Measurements from ENCODE around the gene TPH1. TPM values are rescaled to one million over a fixed set of nuclear protein-coding genes. Genes with fewer than 3 reads are reported as not detected.

The TPH1 gene
- total and polyA plus RNA-seq, 2 of the 8 experiments (the other 6 are each of a cell fraction or from before 2014, with no cell fraction given), result 0.09 to 0.22 TPM

- no peak overlapping the region for H3K4ac ChIP-seq (replicated peaks; ENCODE audit: insufficient read length, low read depth, low read length)
- FAIRE-seq, result no peak
- TF ChIP-seq, protein P1, sequence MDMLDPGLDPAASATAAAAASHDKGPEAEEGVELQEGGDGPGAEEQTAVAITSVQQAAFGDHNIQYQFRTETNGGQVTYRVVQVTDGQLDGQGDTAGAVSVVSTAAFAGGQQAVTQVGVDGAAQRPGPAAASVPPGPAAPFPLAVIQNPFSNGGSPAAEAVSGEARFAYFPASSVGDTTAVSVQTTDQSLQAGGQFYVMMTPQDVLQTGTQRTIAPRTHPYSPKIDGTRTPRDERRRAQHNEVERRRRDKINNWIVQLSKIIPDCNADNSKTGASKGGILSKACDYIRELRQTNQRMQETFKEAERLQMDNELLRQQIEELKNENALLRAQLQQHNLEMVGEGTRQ (IDR thresholded peaks at IDR 0.05; ENCODE audit: low read length), result no peak
- TF ChIP-seq CHD1 (IDR thresholded peaks at IDR 0.05; ENCODE audit: low read depth, low read length) (no peak), ASH2L (IDR thresholded peaks at IDR 0.05; ENCODE audit: low read length) (no peak), RAD21 (IDR thresholded peaks at IDR 0.05 in 1 of 2, conservative IDR thresholded peaks at IDR 0.05 in 1 of 2; ENCODE audit: low read depth in 2 of 2, low read length in 2 of 2) (no peak), CTBP2 (IDR thresholded peaks at IDR 0.05; ENCODE audit: borderline replicate concordance, insufficient read depth, insufficient read length, low read length) (no peak), RBBP5 (IDR thresholded peaks at IDR 0.05; ENCODE audit: borderline replicate concordance, low read depth, low read length) (no peak), JUN (IDR thresholded peaks at IDR 0.05; ENCODE audit: low read depth, low read length) (no peak), HDAC2 (IDR thresholded peaks at IDR 0.05; ENCODE audit: borderline replicate concordance in 1 of 2, low read depth in 2 of 2, low read length in 2 of 2) (no peak)
- TF ChIP-seq, protein P2, sequence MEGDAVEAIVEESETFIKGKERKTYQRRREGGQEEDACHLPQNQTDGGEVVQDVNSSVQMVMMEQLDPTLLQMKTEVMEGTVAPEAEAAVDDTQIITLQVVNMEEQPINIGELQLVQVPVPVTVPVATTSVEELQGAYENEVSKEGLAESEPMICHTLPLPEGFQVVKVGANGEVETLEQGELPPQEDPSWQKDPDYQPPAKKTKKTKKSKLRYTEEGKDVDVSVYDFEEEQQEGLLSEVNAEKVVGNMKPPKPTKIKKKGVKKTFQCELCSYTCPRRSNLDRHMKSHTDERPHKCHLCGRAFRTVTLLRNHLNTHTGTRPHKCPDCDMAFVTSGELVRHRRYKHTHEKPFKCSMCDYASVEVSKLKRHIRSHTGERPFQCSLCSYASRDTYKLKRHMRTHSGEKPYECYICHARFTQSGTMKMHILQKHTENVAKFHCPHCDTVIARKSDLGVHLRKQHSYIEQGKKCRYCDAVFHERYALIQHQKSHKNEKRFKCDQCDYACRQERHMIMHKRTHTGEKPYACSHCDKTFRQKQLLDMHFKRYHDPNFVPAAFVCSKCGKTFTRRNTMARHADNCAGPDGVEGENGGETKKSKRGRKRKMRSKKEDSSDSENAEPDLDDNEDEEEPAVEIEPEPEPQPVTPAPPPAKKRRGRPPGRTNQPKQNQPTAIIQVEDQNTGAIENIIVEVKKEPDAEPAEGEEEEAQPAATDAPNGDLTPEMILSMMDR (IDR thresholded peaks at IDR 0.05; ENCODE audit: control extremely low read depth in 1 of 3, insufficient read depth in 1 of 3, low read depth in 1 of 3, low read length in 3 of 3), result no peak
These were observed 29.3 kb downstream of the TPH1 start for GRCh38 chr11:18016789-18017188.

More at GRCh38 chr11:18016789-18017188, 29.3 kb downstream of the TPH1 start:
- peaks cover 0 to 12% (median 7%) of the 10 kb centered on the region in 4 experiments; a peak in 5 of 7 replicates for H3K27me3 ChIP-seq (replicated peaks in 1 of 4; ENCODE audit: control insufficient read depth in 3 of 4, extremely low read depth in 1 of 4, insufficient read depth in 3 of 4, low read length in 3 of 4)
- H2BK120ac ChIP-seq (replicated peaks; ENCODE audit: low read depth, low read length), result no peak overlapping the region
- no peak overlapping the region for H3K14ac ChIP-seq (ENCODE audit: insufficient read length)
- H4K91ac ChIP-seq (replicated peaks; ENCODE audit: insufficient read length, low read length), result no peak overlapping the region
- no peak overlapping the region for H3K27ac ChIP-seq (ENCODE audit: low read depth, low read length)
- no peaks in the 10 kb centered on the region for H4K20me1 ChIP-seq (replicated peaks in 1 of 2; ENCODE audit: control insufficient read depth in 1 of 2, insufficient read depth in 2 of 2, low read length in 2 of 2)
- DNase-seq (ENCODE audit: low read depth in 1 of 2, low spot score in 2 of 2), result no peak
- no peak overlapping the region for H3K4me2 ChIP-seq (ENCODE audit: insufficient read depth in 1 of 2, low read depth in 2 of 2, low read length in 2 of 2)
- H3K23ac ChIP-seq (ENCODE audit: insufficient read length), result no peak overlapping the region
- peaks cover 0 to 5% (median 1%) of the 10 kb centered on the region in 4 experiments; a peak in 2 of 7 replicates for H3K4me1 ChIP-seq (replicated peaks in 1 of 4; ENCODE audit: control insufficient read depth in 3 of 4, insufficient read depth in 4 of 4, low read length in 3 of 4)
- no peaks in the 10 kb centered on the region for H3K79me1 ChIP-seq (ENCODE audit: low read depth, low read length)
- no peak overlapping the region for H3K4me3 ChIP-seq (ENCODE audit: extremely low read depth in 1 of 4, insufficient read depth in 2 of 4, low read depth in 3 of 4, low read length in 4 of 4)
- H2BK15ac ChIP-seq (ENCODE audit: low read length), result no peak overlapping the region
- no peak overlapping the region for H3K56ac ChIP-seq (replicated peaks; ENCODE audit: insufficient read length, low read depth, low read length)
- ChIA-PET POLR2A (ENCODE audit: partially characterized antibody) (no interaction called here), CTCF (ENCODE audit: partially characterized antibody) (interaction anchor here (1.0 to 1.6 kb wide), 3 partner anchors 10 to 99 kb away, joined by 3 to 7 read pairs (median 3); no protein-coding TSS in a partner anchor)
- H2BK5ac ChIP-seq (ENCODE audit: low read depth, low read length), result no peak overlapping the region
- no peak overlapping the region for H2BK20ac ChIP-seq (ENCODE audit: low read length)
- no peak overlapping the region for H2AK5ac ChIP-seq (ENCODE audit: low read depth, low read length)
- no peak overlapping the region for H3K9ac ChIP-seq (replicated peaks in 1 of 4; ENCODE audit: extremely low read depth in 1 of 4, low read depth in 3 of 4, low read length in 3 of 4)
- no peaks in the 10 kb centered on the region for H3K9me3 ChIP-seq (ENCODE audit: insufficient read depth in 2 of 2, low read depth in 1 of 2, low read length in 1 of 2)
- no peaks in the 10 kb centered on the region for H3K36me3 ChIP-seq (ENCODE audit: control insufficient read depth in 2 of 4, insufficient read depth in 4 of 4, low read length in 3 of 4)
- H4K5ac ChIP-seq (ENCODE audit: insufficient read length, low read depth, low read length), result no peak overlapping the region
- peaks cover 11% of the 10 kb centered on the region for H3K23me2 ChIP-seq (ENCODE audit: low read depth, low read length)
- H3K79me2 ChIP-seq (ENCODE audit: control insufficient read depth in 1 of 2, insufficient read depth in 2 of 2, low read length in 2 of 2), result no peaks in the 10 kb centered on the region
- no peak overlapping the region for H2BK12ac ChIP-seq (ENCODE audit: low read depth, low read length)
- H2AFZ ChIP-seq (ENCODE audit: low read length), result no peak overlapping the region
- 89% methylated on average over 2 of the region's 2 CpGs; no CpG with 5 or more reads in 1 of the 2 experiments for WGBS, 2 experiments (ENCODE audit: extremely low coverage in 1 of 2, insufficient coverage in 1 of 2, insufficient read length in 1 of 2, insufficient replicate concordance in 2 of 2, low coverage in 1 of 2, low lambda C conversion rate in 2 of 2, missing lambda C conversion rate in 1 of 2)
- H3K18ac ChIP-seq (ENCODE audit: extremely low read depth, low read length), result no peak overlapping the region
- H4K8ac ChIP-seq (ENCODE audit: extremely low read depth, insufficient read depth, low read length), result no peak overlapping the region
